Smooth muscle cell (in vitro differentiated cells): ENCODE data around the gene OLFM1. TPM values are rescaled to one million over a fixed set of nuclear protein-coding genes. Genes with fewer than 3 reads are reported as not detected.

ENCODE experiments used
- DNase-seq: peaks from one replicate; lab custom pipeline; 2025; ENCODE audit not compliant: unreplicated experiment; lab: John Stamatoyannopoulos, UW
- H2AFZ ChIP-seq: fragments of 200-600 bp; sonication (generic); 2 replicates; pipeline ENCODE4 v1.6.0; 2016; ENCODE audit warnings: antibody characterized with exemption, low read depth, mild to moderate bottlenecking
- H3F3A ChIP-seq: fragments of 200-600 bp; sonication (generic); 2 replicates; pipeline ENCODE4 v1.6.0; 2017; ENCODE audit warnings: antibody characterized with exemption, low read depth
- H3K27ac ChIP-seq: fragments of 200-600 bp; sonication (generic); 2 replicates; pipeline ENCODE4 v1.5.1; 2016; ENCODE audit warnings: low read depth, mild to moderate bottlenecking
- H3K27me3 ChIP-seq: fragments of 200-600 bp; sonication (generic); 2 replicates; pipeline ENCODE4 v1.6.1; 2016; ENCODE audit warnings: low read depth, mild to moderate bottlenecking
- H3K36me3 ChIP-seq: fragments of 200-600 bp; sonication (generic); 2 replicates; pipeline ENCODE4 v1.5.1; 2016; ENCODE audit warnings: low read depth
- H3K4me1 ChIP-seq: fragments of 200-600 bp; sonication (generic); 2 replicates; pipeline ENCODE4 v1.5.1; 2016; ENCODE audit warnings: low read depth
- H3K4me2 ChIP-seq: fragments of 200-600 bp; sonication (generic); 2 replicates; pipeline ENCODE4 v1.6.0; 2016; ENCODE audit warnings: mild to moderate bottlenecking
- H3K4me3 ChIP-seq: fragments of 200-600 bp; sonication (generic); 2 replicates; pipeline ENCODE4 v1.5.1; 2016; ENCODE audit warnings: mild to moderate bottlenecking
- H3K79me2 ChIP-seq: fragments of 200-600 bp; sonication (generic); 2 replicates; pipeline ENCODE4 v1.6.0; 2016; ENCODE audit warnings: low read depth, mild to moderate bottlenecking
- H3K9ac ChIP-seq: fragments of 200-600 bp; sonication (generic); 2 replicates; pipeline ENCODE4 v1.6.0; 2016; ENCODE audit warnings: low read depth
- H3K9me3 ChIP-seq: fragments of 200-600 bp; sonication (generic); replicated peaks from 2 replicates; pipeline ENCODE4 v1.5.1; 2016; ENCODE audit warnings: low read depth
- H4K20me1 ChIP-seq: fragments of 200-600 bp; sonication (generic); 2 replicates; pipeline ENCODE4 v1.6.0; 2016; ENCODE audit warnings: low read depth
- WGBS: methylation state at CpG from one replicate; pipeline ENCODE4 v1.1.7; 2016; ENCODE audit warnings: low lambda C conversion rate; 5-methylcytosine and 5-hydroxymethylcytosine counted together
- polyA plus RNA-seq: library from polyadenylated mRNA; unstranded; fragments of >200 nt; fragmentation: Nextera tagmentation; extraction: Ambion mirVana; gene quantifications from 2 replicates; pipeline ENCODE4 v1.2.1, GENCODE V29; 2016
- total RNA-seq: library from RNA; depleted of rRNA; stranded (reverse); fragments of >200 nt; gene quantifications from 2 replicates; pipeline ENCODE4 v1.2.3, GENCODE V29; 2014
- TF ChIP-seq, protein P1 (sequence below): fragments of 200-600 bp; sonication (generic); IDR thresholded peaks from 2 replicates; pipeline ENCODE4 v1.5.1; 2017; ENCODE audit warnings: borderline replicate concordance, mild to moderate bottlenecking, antibody characterized with exemption; ENCODE audit not compliant: insufficient read depth, poor library complexity, severe bottlenecking

Gene OLFM1
- total and polyA plus RNA-seq, 2 experiments from 2014 or later: 4.5 to 11.0 TPM

DNA sequence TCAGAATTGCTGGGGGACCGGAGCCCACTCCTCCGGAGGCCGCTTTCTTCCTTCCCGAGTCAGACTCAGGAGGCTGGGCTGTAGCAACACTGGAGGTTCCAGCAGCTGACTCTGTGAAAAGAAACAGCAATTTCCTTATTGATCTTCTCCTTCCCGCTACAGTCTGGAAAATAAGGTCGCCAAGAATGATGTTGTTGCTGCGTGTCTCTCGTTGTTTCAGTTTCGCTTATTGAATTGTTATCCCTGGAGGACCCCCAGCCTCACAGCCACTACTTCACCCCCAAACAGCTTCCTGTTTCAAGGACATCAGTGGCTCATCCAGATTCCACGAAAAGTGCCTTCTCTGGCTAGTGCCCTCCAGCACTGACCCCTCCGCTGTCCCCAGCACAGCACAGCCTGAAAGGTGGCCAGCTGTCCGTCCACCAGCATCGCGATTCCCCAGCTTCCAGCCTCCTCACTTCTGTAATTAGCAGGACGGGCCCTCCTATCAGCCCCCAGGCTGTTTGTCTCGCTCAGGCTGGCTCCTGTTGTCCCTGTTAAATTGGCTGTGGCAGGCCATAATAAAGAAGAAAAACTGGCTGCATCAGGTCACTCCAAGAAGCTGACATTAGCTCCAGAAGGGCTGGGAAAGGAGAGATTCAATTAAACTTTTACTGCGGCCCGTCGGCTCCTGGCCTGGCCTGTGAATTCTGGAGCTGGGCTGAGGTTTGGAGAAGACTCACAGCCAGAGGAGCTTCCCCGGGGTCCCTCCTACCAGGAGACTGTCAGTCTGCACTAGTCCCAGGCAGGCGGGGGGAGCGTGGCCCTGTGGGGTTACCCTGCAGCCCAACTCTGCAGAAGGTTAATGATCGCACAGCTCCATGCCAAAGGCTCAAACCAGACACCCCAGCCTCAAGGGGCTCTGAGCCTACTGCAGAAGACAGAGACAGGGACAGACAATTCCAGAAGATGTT lies 40.5 kb downstream of the OLFM1 start:
- Histone ChIP-seq H3K27ac (no peak overlapping the region), H3K27me3 (no peaks in the 10 kb centered on the region), H3K79me2 (no peaks in the 10 kb centered on the region), H3K4me1 (peaks cover 3% of the 10 kb centered on the region), H3K4me2 (no peak overlapping the region), H3K4me3 (no peak overlapping the region), H3K9ac (no peak overlapping the region), H4K20me1 (no peaks in the 10 kb centered on the region), H3F3A (no peaks in the 10 kb centered on the region), H3K36me3 (no peaks in the 10 kb centered on the region), H3K9me3 (no peaks in the 10 kb centered on the region), H2AFZ (no peak overlapping the region)
- TF ChIP-seq, protein P1, sequence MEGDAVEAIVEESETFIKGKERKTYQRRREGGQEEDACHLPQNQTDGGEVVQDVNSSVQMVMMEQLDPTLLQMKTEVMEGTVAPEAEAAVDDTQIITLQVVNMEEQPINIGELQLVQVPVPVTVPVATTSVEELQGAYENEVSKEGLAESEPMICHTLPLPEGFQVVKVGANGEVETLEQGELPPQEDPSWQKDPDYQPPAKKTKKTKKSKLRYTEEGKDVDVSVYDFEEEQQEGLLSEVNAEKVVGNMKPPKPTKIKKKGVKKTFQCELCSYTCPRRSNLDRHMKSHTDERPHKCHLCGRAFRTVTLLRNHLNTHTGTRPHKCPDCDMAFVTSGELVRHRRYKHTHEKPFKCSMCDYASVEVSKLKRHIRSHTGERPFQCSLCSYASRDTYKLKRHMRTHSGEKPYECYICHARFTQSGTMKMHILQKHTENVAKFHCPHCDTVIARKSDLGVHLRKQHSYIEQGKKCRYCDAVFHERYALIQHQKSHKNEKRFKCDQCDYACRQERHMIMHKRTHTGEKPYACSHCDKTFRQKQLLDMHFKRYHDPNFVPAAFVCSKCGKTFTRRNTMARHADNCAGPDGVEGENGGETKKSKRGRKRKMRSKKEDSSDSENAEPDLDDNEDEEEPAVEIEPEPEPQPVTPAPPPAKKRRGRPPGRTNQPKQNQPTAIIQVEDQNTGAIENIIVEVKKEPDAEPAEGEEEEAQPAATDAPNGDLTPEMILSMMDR: no peak
- DNase-seq: no peak
- WGBS: 63% methylated on average over 23 of the region's 23 CpGs

- H3K9ac ChIP-seq: no peak overlapping the region
- H3K4me3 ChIP-seq: no peak overlapping the region
- H3K79me2 ChIP-seq: no peaks in the 10 kb centered on the region
- DNase-seq: no peak
- H3K27ac ChIP-seq: no peak overlapping the region
- H4K20me1 ChIP-seq: no peaks in the 10 kb centered on the region
- H3K36me3 ChIP-seq: no peaks in the 10 kb centered on the region
- no peaks in the 10 kb centered on the region for H3K27me3 ChIP-seq
- no peak overlapping the region for H2AFZ ChIP-seq
- no peak overlapping the region for H3K4me2 ChIP-seq
- no peaks in the 10 kb centered on the region for H3K9me3 ChIP-seq
- H3K4me1 ChIP-seq: peaks cover 3% of the 10 kb centered on the region
- WGBS: 96% methylated on average over 4 of the region's 7 CpGs
- no peaks in the 10 kb centered on the region for H3F3A ChIP-seq
- TF ChIP-seq, protein P1: no peak
Observed at GRCh38 chr9:135129137-135129695, 41.7 kb downstream of the OLFM1 start.

DNA sequence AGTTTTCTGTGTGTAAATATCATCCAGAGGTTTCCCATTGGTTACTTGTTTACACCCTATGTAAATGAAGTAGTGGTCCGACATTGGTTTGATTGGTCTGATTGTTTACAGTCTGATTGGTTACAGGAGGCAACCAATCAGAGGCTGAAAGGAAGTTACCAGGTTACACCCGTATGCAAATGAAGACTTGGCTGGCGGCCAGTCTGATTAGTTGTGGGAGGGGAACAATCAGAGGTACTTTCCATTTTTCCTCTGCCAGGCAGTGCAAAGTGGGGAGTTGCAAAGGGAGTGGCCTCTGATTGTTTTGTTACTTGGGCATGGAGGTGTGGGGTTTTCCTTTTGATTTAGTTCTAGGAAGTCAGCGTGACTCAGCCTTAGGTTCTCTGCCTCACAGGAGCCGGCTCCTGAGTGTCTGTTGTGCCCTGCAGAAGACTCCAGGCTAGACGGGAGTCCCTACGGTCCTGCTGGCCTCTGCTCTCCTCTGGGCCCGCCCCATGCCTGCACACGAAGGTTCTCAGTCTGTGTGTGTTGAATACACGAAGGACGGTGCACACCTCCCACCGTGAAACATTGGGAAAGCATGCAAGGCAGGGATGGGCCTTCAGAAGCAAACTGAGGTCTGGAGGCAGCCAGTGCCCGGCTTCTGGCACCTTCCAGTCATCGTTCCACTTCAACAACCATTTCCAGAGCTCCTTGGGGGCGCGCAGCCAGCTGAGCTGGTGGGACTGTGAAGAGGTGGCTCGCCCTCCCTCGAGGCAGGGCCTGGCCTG lies 42.9 kb downstream of the OLFM1 start:
- DNase-seq: no peak
- no peak overlapping the region for H3K4me2 ChIP-seq
- no peak overlapping the region for H3K4me3 ChIP-seq
- H3K9me3 ChIP-seq: no peaks in the 10 kb centered on the region
- no peaks in the 10 kb centered on the region for H3K27me3 ChIP-seq
- no peak overlapping the region for H3K9ac ChIP-seq
- H4K20me1 ChIP-seq: no peaks in the 10 kb centered on the region
- no peaks in the 10 kb centered on the region for H3K36me3 ChIP-seq
- no peak overlapping the region for H3K27ac ChIP-seq
- no peaks in the 10 kb centered on the region for H3K79me2 ChIP-seq
- 88% methylated on average over 18 of the region's 18 CpGs for WGBS
- H3K4me1 ChIP-seq: peaks cover 3% of the 10 kb centered on the region
- TF ChIP-seq, protein P1: no peak
- no peaks in the 10 kb centered on the region for H3F3A ChIP-seq
- no peak overlapping the region for H2AFZ ChIP-seq
